Osteocyte (in vitro differentiated cells): ENCODE measurements around the gene HES6. TPM values are rescaled to one million over a fixed set of nuclear protein-coding genes. Genes with fewer than 3 reads are reported as not detected.
"Not testable (repeated sequence)": the region's sequence is repeated elsewhere in the genome, so short reads cannot be mapped to it uniquely, and the experiment has no call there.

ENCODE experiments used
- DNase-seq: peaks from one replicate; pipeline ENCODE4 v3.0.0; 2021; ENCODE audit warnings: mixed read lengths; ENCODE audit not compliant: unreplicated experiment; ENCODE audit errors: extremely low spot score
- H3K27ac Mint-ChIP-seq: one replicate; pipeline ENCODE4 v1.8.0; 2021; ENCODE audit warnings: mild to moderate bottlenecking, mixed read lengths; ENCODE audit not compliant: unreplicated experiment
- H3K27me3 Mint-ChIP-seq: one replicate; pipeline ENCODE4 v1.8.0; 2021; ENCODE audit warnings: mixed read lengths; ENCODE audit not compliant: unreplicated experiment
- H3K36me3 Mint-ChIP-seq: one replicate; pipeline ENCODE4 v1.8.0; 2021; ENCODE audit warnings: mixed read lengths; ENCODE audit not compliant: unreplicated experiment
- H3K4me1 Mint-ChIP-seq: one replicate; pipeline ENCODE4 v1.8.0; 2021; ENCODE audit warnings: mixed read lengths; ENCODE audit not compliant: unreplicated experiment
- H3K4me3 Mint-ChIP-seq: one replicate; pipeline ENCODE4 v1.8.0; 2021; ENCODE audit warnings: mild to moderate bottlenecking, moderate library complexity, mixed read lengths; ENCODE audit not compliant: unreplicated experiment
- H3K9me3 Mint-ChIP-seq: one replicate; pipeline ENCODE4 v1.8.0; 2021; ENCODE audit warnings: mixed read lengths; ENCODE audit not compliant: unreplicated experiment
- total RNA-seq: library from RNA; stranded (reverse); gene quantifications from 2 replicates; pipeline ENCODE4 v1.2.1, GENCODE V29; 2021
- TF ChIP-seq, protein P1 (sequence below): fragments of 200-600 bp; sonication (generic); IDR thresholded peaks from 2 replicates; pipeline ENCODE4 v1.5.0; 2021; ENCODE audit warnings: antibody characterized with exemption, mild to moderate bottlenecking, moderate library complexity

The HES6 gene
- total RNA-seq, 1 donor from 2014 or later, result 6.2 TPM

DNA sequence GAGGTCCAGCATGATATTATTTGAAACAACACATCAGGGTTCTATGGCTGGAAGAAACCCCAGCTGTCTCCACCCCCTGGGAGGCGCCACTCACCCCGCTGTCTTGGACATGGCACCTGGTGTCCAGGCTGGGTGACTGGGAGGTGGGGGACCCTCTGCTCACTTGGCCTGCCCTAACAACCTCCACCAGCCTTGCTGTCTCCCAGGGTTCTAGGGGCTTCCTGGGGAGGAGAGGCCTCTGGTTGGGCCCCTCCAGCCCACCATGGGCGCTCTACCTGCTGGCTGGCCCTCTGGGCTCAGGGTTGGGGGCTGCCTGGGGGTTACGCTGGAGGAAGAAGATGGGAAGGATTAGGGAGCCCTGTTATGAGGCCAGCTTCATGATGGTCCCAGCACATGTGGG is 32.3 kb upstream of the HES6 start:
- Mint-ChIP-seq H3K27me3 (no peaks in the 10 kb centered on the region), H3K9me3 (no peaks in the 10 kb centered on the region), H3K36me3 (peaks cover 22% of the 10 kb centered on the region), H3K27ac (no peak overlapping the region), H3K4me3 (no peak overlapping the region), H3K4me1 (no peaks in the 10 kb centered on the region)
- TF ChIP-seq, protein P1, sequence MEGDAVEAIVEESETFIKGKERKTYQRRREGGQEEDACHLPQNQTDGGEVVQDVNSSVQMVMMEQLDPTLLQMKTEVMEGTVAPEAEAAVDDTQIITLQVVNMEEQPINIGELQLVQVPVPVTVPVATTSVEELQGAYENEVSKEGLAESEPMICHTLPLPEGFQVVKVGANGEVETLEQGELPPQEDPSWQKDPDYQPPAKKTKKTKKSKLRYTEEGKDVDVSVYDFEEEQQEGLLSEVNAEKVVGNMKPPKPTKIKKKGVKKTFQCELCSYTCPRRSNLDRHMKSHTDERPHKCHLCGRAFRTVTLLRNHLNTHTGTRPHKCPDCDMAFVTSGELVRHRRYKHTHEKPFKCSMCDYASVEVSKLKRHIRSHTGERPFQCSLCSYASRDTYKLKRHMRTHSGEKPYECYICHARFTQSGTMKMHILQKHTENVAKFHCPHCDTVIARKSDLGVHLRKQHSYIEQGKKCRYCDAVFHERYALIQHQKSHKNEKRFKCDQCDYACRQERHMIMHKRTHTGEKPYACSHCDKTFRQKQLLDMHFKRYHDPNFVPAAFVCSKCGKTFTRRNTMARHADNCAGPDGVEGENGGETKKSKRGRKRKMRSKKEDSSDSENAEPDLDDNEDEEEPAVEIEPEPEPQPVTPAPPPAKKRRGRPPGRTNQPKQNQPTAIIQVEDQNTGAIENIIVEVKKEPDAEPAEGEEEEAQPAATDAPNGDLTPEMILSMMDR, result no peak
- no peak for DNase-seq

- H3K9me3 Mint-ChIP-seq, H3K4me3 Mint-ChIP-seq, H3K4me1 Mint-ChIP-seq, DNase-seq, H3K27ac Mint-ChIP-seq, H3K27me3 Mint-ChIP-seq: not testable (repeated sequence)
- H3K36me3 Mint-ChIP-seq, result peaks cover 22% of the 10 kb centered on the region
These were observed 31.8 kb upstream of the HES6 start for GRCh38 chr2:238271686-238272085.

DNA sequence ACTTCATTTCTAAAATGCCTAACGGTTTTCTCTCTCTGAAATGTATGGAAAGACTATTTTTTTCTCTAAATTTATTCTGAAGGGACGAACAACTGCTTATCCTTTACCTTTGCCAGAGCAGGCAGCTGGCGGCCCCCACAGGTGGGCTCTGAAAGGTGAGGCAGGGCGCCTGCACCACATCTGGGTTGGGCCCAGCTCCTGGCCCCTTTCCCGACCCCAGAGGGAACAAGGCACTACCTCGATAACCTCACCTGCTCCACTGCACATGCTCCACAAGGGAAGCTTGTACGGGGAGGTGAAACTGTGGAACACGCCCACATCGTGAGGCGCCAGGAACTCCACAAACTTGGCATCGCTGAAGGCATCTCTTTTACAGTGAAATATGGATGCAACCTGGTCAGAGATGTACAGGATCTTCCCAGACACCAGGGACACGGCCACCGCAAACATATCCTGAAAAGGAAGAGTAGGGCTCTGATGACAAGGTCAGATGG is 31.3 kb upstream of the HES6 start:
- TF ChIP-seq, protein P1, result no peak
- no peak overlapping the region for H3K27ac Mint-ChIP-seq
- no peak overlapping the region for H3K4me3 Mint-ChIP-seq

DNA sequence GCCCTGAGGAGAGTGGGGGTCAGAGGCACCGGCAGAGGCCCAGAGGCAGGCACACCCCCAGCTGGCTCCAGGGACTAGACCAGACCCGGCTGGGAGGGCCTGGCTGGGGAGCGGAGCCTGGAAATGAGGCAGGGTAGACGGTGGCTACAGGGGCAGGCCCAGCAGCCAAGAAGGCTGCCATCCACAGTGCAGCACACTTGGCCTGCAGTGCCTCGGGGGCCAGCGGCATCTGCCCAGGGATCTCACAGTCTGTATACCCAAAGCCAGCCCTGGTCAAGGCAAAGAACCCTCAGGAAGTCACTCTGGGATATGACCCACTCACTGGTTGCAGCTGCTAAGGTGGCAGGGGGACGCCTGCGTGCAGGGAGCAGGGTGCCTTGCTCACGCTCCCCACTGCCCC is 30.8 kb upstream of the HES6 start:
- H3K27ac Mint-ChIP-seq, result no peak overlapping the region
- H3K36me3 Mint-ChIP-seq, result peaks cover 19% of the 10 kb centered on the region
- no peak overlapping the region for H3K4me3 Mint-ChIP-seq
- H3K4me1 Mint-ChIP-seq, result no peaks in the 10 kb centered on the region
- H3K9me3 Mint-ChIP-seq, result no peaks in the 10 kb centered on the region
- DNase-seq, result no peak
- TF ChIP-seq, protein P1, result no peak
- no peaks in the 10 kb centered on the region for H3K27me3 Mint-ChIP-seq

More for the DNA sequence above, 31.3 kb upstream of the HES6 start:
- no peaks in the 10 kb centered on the region for H3K27me3 Mint-ChIP-seq
- H3K4me1 Mint-ChIP-seq, result no peaks in the 10 kb centered on the region
- DNase-seq, result no peak
- H3K9me3 Mint-ChIP-seq, result no peaks in the 10 kb centered on the region
- H3K36me3 Mint-ChIP-seq, result peaks cover 19% of the 10 kb centered on the region

GRCh38 chr2:238269741-238270140 is 29.9 kb upstream of the HES6 start:
- H3K27me3 Mint-ChIP-seq, result no peaks in the 10 kb centered on the region
- H3K27ac Mint-ChIP-seq, result no peak overlapping the region
- DNase-seq, result no peak
- H3K4me1 Mint-ChIP-seq, result no peaks in the 10 kb centered on the region
- H3K36me3 Mint-ChIP-seq, result peaks cover 19% of the 10 kb centered on the region
- no peak overlapping the region for H3K4me3 Mint-ChIP-seq
- H3K9me3 Mint-ChIP-seq, result no peaks in the 10 kb centered on the region
- TF ChIP-seq, protein P1, result no peak
